Embryonic facial prominence (tissue), 1 donor: Measurements from ENCODE around the gene COMT.

ENCODE experiments used
- DNase-seq: peaks from one replicate; pipeline ENCODE4 v3.0.0-alpha.2; 2016; ENCODE audit errors: extremely low spot score

The COMT gene

DNA sequence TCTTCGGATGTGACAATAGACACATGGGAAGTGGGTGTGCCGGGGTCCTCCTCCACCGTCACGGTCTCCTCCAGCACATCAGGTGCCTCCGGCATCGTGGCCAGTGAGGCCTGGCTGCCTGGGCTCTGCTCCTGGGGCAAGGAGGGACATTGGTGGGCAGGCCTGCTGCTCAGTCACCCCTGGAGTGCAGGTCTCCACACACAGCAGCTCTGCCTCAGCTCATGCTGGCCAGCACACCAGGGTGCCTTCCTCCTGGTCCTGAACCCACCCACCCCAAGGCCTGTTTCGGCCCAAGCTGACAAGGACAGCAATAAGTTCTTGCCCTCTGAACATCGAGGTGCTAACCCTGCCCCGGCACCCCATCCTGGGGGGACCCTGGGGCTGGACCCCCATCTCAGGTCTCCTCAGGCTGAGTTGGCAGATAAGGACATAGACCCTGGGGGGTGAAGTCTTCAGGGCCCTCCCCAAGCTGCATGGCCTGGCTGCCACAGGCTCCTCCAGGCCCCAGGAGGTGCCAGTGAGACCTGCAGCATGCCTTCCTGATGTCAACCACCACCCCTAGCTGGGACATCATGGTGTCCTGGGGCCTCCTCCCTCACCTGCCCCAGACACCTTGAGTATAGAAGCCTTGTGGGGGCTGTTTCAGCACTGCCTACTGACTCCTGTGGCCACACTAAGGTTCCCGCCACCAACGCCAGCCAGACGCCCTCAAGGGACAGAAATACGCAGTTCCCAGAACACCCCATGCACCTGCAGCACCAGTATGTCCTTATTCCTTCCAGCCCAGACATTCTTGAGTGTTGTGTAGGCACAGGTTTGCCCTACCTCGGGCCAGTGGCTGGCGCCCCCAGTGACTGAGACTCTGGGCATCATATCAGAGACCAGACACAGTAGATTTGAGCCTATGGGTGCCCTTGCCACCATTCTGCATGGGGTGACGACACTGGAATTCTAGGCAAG lies 40.7 kb downstream of the COMT start:
- DNase-seq, result no peak

DNA sequence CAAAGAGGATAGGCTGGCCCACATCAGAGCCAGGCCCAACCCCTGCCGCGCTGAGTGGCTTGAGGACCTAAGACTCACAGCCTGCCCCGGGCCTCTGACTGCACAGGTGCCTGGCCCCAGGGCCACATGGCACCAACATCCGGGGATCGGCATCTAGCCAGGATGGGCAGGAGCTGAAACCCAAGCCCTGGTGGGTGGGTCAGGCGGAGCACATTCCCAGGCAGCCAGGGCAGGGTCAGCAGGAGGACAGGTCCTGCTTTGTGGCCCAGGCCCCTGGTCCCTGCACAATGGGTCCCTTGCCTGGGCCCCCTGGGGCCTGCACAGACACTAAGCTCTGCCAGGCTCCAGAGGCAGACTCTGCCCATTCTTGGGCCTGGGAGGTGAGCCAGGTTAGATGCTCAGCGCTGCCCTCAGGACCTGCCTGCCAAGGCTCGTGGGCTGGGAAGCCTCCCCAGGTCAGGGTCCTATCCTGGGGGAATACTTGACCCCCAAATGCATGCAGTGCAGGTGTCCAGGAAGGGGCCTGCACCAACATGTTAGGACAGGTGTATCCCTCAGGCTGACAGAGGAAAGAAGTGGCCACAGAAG lies 41.5 kb downstream of the COMT start:
- DNase-seq, result no peak

DNA sequence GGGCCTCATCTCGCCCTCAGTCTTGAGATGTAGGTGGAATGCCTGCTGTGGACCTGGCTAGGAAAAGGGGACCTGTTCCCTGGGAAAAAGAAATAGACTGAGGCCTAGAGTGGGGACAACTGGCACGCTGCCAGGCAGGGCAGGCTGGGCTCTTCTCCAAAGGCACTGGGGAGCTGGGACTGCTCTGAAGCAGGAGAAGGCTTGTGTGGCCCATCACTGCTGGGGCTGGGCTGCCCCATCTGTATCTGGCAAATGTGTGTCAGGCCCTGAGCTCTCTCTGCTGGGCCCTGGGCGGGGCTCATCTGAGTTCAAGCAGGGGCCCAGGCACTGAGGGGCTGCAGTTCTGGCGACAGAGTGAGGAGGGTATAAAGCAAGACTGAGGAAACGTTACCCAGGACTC lies 42.2 kb downstream of the COMT start:
- no peak for DNase-seq

DNA sequence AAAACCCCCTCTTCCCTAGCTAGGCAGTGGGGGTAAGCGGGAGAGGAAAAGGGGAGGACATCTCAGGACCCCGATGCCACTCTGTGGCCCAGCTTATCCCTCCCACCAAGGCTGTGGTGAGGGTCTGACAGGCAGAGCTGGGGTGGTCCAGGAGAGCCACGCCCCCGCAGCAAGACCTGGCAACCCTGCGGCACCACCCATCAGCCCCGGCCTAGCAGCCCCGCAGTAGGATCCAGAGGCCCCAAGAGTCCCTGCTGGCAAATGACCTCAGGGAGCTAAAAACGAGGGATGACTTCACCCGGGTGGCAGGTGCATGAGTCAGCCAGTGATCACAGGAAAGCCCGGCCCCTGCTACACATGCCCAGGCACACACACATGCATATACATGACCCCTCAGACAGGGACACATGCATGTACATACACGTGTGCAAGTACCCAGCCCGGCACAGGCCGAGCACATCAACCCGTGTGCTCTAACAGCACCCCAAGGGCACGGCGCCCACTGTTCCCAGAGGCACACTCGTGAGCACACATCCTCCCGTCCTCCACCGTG lies 42.7 kb downstream of the COMT start:
- DNase-seq, result no peak

DNA sequence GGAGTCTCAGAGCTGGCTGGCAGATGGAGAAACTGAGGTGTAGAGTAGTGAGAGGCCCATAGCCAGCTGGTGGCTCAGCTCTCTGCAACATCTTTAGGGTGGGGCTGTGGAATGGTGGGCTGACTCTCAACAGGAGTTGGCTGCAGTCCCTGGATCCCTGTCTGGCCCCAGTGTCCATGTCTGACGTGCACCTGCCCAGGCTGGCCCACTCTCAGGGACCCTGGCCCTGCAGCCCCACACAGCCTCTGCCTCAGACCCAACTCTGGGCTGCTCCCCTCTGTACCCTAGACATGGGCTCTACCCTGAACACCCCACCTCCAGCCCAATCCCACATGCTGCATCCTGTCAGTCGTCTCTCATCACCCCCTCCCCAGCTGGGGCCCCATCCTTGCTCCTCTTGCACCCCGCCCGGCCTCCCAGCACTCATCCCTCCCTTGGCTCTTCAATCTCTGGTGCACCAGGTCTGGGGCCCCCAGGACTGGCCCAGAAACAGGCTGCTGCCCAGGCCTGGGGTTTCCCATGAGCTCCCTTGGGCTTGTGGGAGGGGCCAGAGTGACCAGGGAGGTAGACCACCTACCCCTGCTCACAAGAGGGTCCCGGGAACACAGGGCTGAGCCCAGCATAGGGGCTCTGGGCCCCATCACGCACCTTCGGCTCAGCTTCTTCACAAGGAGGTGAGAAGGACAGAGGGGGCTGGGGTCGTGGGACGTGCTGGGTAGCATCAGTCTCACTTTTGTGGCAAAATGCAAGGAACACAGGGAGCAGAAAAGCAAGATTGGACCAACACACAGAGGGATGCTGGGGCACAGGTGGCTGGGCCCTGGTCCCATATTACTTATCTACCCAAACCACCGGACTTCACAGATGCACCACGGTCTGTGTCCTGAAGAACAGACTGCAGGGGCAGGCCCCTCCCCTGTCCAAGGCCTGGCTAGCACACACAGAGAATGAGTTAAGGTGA lies 43.6 kb downstream of the COMT start:
- DNase-seq, result no peak

DNA sequence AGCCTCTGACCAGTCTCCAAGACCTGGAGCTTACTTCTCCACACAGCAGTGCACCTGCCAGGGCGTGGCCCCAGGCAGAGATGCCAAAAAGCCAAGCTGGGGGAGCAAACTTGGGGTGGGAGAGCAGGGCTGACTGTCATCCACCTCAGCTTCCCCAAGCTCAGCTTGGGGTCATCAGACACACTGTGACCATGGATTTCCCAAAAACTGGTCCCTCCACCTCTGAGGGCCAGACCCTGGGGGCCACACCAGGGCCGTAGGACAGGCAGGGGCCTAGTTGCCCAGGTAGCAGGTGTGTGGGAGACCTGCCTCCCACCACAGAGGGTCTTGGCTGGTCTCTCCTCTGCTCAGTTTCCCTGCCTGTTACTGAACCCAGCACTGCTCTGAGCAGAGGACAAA lies 44.4 kb downstream of the COMT start:
- no peak for DNase-seq

DNA sequence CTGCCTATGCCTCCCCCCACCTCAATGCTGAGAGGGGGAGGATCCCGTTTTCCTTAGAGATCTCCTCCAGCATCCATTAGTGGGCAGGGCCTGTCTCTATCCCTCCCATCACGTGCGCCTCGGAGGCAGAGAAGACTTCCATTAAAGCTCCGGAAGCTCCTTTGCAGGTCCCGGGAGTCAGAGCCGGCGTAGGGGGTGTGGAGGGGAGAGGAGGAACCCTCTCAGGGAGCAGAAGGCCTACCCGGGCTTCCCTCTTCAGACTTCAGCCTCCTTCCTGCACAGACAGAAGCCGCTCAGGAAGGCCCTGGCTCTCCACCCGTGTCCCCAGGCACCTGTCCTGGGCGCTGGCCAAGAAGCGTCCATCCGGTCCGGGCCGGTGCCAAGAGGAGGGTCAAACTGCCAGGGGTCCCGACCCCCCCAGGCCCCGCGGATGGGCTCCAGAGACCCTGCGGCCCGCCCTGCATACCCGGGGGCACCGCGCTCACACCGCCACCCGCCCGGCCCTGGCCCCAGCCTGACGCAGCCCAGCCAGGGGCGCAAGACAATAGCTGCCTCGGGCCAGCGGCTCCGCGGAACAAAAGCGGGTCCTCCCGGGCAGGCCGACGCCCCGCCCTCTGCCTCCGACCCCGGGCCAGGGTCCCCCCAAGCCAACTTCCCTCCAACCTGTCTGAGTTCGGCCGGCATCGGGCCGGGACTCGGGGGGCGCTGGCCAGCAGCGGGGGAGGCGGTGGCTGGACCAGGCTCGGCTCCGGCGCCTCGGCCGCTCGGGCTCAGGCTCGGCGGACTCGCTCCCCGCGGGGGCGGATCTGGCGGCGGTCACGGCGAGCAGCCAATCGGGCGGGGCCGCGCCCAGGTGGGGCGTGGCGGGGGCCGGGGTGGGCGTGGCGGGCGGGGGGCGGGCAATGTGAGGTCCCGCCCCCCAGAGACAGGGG lies 45.1 kb downstream of the COMT start:
- peak; percentile 43 for DNase-seq

- no peak for DNase-seq
Observed at GRCh38 chr22:19987394-19988306, 46.1 kb downstream of the COMT start.

GRCh38 chr22:19988331-19988808 lies 46.8 kb downstream of the COMT start:
- DNase-seq, result no peak

- no peak for DNase-seq
Observed at GRCh38 chr22:19988965-19989724, 47.6 kb downstream of the COMT start.

DNA sequence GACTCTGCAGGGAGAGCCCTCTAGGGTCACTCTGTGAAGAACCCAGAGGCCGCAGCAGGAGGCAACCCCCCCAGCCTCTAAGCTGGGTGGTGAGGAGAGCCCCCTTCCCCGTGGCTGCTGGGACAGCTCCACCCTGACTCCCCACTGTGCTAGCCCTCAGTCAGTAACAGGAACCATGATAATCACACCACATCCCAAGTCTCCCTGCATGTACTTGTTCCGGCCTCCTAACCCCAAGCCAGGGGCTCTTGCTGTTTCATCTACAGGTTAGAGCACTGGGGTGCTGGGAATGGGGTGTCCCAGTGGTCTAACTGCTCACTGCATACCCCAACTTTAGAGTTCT lies 48.1 kb downstream of the COMT start:
- DNase-seq, result no peak

GRCh38 chr22:19990188-19990587 lies 48.6 kb downstream of the COMT start:
- DNase-seq, result no peak

DNA sequence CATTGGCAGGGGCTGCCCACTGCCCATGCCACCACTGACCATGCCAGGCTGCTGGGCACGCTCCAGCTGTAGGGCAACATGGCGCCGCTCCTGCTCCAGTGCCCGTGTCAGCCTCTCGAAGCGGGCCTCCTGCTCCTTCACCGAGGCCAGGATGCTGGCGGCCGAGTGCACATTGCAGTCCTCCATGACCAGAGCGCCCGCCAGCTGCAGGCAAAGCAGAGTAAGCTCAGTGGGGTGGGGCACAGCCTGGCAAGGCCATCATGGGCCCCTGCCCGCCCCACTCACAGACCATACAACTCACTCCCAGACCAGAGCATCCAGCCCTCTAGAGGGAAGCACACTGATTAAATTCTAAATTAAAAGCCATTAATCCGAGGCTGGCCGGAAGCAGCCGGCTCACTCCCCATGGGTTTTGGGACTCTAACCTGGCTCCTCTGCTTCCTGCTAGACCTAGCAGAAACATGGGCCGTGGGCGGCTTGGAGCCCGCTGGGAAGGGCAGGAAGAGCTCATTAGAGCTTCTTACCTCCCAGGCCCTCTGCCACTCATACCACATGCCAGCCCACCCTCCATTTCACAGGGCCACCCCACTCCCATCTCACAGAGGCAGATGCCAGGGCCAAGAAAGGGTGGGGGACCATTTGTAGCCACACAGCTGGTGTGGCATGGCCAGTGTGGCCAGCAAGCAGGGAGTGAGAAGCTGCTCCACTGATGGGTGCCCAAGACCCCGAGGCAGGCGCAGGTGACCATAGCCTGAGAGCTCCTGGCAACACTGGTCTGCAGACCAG lies 49.2 kb downstream of the COMT start:
- no peak for DNase-seq

GRCh38 chr22:19991395-19991644 lies 49.7 kb downstream of the COMT start:
- no peak for DNase-seq

- DNase-seq, result no peak
Observed at GRCh38 chr22:19991645-19992451, 50.3 kb downstream of the COMT start.

DNA sequence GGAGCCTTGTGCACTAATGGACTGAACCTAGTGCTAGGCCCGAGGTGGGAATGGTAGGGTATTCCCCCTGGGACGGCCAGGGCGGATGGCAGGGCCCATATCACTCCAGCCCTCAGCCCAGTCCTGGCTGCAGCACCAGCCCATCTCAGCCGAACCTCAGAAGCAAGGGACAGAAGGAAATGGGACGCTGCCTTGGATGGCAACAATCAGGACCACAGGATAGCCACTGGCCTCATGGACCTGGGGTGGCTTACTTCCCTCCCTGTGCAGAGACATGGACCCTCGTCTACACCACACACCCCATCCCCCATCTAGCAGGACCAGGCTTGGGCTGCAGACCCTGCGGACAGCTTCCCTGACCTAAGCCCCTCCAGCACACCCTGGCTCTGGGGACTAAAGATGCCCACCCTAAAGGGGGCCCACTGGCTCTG lies 50.9 kb downstream of the COMT start:
- no peak for DNase-seq

DNA sequence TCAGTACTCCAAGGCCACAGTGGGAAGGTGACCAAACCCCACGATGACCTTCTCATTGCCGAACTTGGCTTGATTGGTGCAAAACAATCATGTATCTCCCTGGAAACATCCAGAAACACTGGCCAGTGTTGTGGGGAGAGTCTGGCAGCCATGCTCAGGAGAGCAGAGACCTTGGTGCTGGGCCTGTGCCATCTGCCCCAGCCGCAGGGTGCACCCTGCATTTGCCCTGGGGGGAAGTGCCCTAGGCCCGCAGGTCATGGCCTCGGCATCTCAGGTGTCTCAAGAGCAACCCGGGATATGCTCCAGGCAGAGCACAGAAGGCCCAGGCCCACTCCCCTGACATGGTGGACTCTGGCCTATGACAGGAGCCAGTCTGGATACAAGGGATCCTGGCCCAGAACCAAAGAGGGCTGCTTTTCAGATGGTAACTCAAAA lies 51.4 kb downstream of the COMT start:
- DNase-seq, result no peak
